GM23338 (cell line): ENCODE results near the gene NEK6. TPM values are rescaled to one million over a fixed set of nuclear protein-coding genes. Genes with fewer than 3 reads are reported as not detected.

Source experiments
- ATAC-seq: fragments of 200-7000 bp; cut with Tn5 transposase; 3 replicates; pipeline ENCODE4 v1.9.1; 2020
- DNase-seq: peaks from one replicate; pipeline ENCODE4 v3.0.0-alpha.2; 2015; ENCODE audit warnings: low spot score
- H2AFZ ChIP-seq: fragments of 200-600 bp; sonication (generic); 2 replicates; pipeline ENCODE4 v1.8.0; 2016; ENCODE audit warnings: antibody characterized with exemption, mild to moderate bottlenecking, moderate library complexity
- H3F3A ChIP-seq: fragments of 200-600 bp; sonication (generic); replicated peaks from 2 replicates; pipeline ENCODE4 v1.8.0; 2017; ENCODE audit warnings: antibody characterized with exemption, mixed run types, low read depth
- H3K27ac ChIP-seq: fragments of 200-600 bp; sonication (generic); 2 replicates; pipeline ENCODE4 v1.6.1; 2016; ENCODE audit warnings: low read depth
- H3K27me3 ChIP-seq: fragments of 200-600 bp; sonication (generic); 2 replicates; pipeline ENCODE4 v1.8.0; 2016; ENCODE audit warnings: mild to moderate bottlenecking, mixed run types, moderate library complexity; ENCODE audit not compliant: insufficient read depth
- H3K36me3 ChIP-seq: fragments of 200-600 bp; sonication (generic); 2 replicates; pipeline ENCODE4 v1.8.0; 2016; ENCODE audit warnings: mild to moderate bottlenecking; ENCODE audit not compliant: insufficient read depth
- H3K4me1 ChIP-seq: fragments of 200-600 bp; sonication (generic); 2 replicates; pipeline ENCODE4 v1.8.0; 2016; ENCODE audit warnings: mild to moderate bottlenecking, moderate library complexity; ENCODE audit not compliant: insufficient read depth
- H3K4me2 ChIP-seq: fragments of 200-600 bp; sonication (generic); 2 replicates; pipeline ENCODE4 v1.7.1; 2017; ENCODE audit warnings: mixed run types
- H3K4me3 ChIP-seq: fragments of 200-600 bp; sonication (generic); 2 replicates; pipeline ENCODE4 v1.6.1; 2016; ENCODE audit warnings: mixed run types
- H3K79me2 ChIP-seq: fragments of 200-600 bp; sonication (generic); replicated peaks from 2 replicates; pipeline ENCODE4 v1.8.0; 2017; ENCODE audit warnings: mild to moderate bottlenecking; ENCODE audit not compliant: insufficient read depth
- H3K9me2 ChIP-seq: fragments of 200-600 bp; sonication (generic); 2 replicates; pipeline ENCODE4 v1.8.0; 2017; ENCODE audit not compliant: insufficient read depth
- H4K20me1 ChIP-seq: fragments of 200-600 bp; sonication (generic); replicated peaks from 2 replicates; pipeline ENCODE4 v1.8.0; 2017; ENCODE audit warnings: mild to moderate bottlenecking; ENCODE audit not compliant: insufficient read depth
- H3K27ac Mint-ChIP-seq: 2 replicates; pipeline ENCODE4 v1.8.0; 2020; ENCODE audit warnings: inconsistent platforms, mild to moderate bottlenecking, moderate library complexity, mixed read lengths
- H3K27me3 Mint-ChIP-seq: 3 replicates; pipeline ENCODE4 v1.8.0; 2022; ENCODE audit warnings: low read depth, mild to moderate bottlenecking, moderate library complexity, mixed read lengths, inconsistent platforms; ENCODE audit not compliant: insufficient read depth, poor library complexity
- H3K36me3 Mint-ChIP-seq: 3 replicates; pipeline ENCODE4 v1.8.0; 2021; ENCODE audit warnings: low read depth, mild to moderate bottlenecking, inconsistent platforms, moderate library complexity, mixed read lengths
- H3K4me1 Mint-ChIP-seq: 3 replicates; pipeline ENCODE4 v1.8.0; 2020; ENCODE audit warnings: mild to moderate bottlenecking, inconsistent platforms, mixed read lengths
- H3K4me3 Mint-ChIP-seq: 3 replicates; pipeline ENCODE4 v1.8.0; 2021; ENCODE audit warnings: moderate library complexity, mild to moderate bottlenecking, inconsistent platforms, mixed read lengths
- H3K9me3 Mint-ChIP-seq: 3 replicates; pipeline ENCODE4 v1.8.0; 2020; ENCODE audit warnings: moderate library complexity, mild to moderate bottlenecking, inconsistent platforms, mixed read lengths
- CREB1 ChIP-seq: fragments of 250-450 bp; sonication (Bioruptor Pico); IDR thresholded peaks from 2 replicates; pipeline ENCODE4 v1.5.0; 2020; ENCODE audit warnings: low read depth, mild to moderate bottlenecking, moderate library complexity
- EZH2 ChIP-seq: fragments of 200-600 bp; sonication (generic); IDR thresholded peaks from one replicate; pipeline ENCODE4 v1.8.0; 2017; ENCODE audit warnings: antibody characterized with exemption, mild to moderate bottlenecking, low read depth; ENCODE audit not compliant: unreplicated experiment
- EZH2phosphoT487 ChIP-seq: fragments of 200-600 bp; sonication (generic); IDR thresholded peaks from one replicate; pipeline ENCODE4 v1.8.1; 2018; ENCODE audit warnings: antibody characterized with exemption; ENCODE audit not compliant: unreplicated experiment
- JUNB ChIP-seq: IDR thresholded peaks from one replicate; pipeline ENCODE4 v1.6.1; 2016; ENCODE audit warnings: antibody characterized with exemption; ENCODE audit not compliant: unreplicated experiment
- NANOG ChIP-seq: IDR thresholded peaks from 2 replicates; pipeline ENCODE4 v1.6.1; 2016; ENCODE audit warnings: antibody characterized with exemption, borderline replicate concordance
- POLR2AphosphoS5 ChIP-seq: IDR thresholded peaks from 2 replicates; pipeline ENCODE4 v1.6.1; 2016; ENCODE audit warnings: antibody characterized with exemption, low read depth
- STAT1 ChIP-seq: IDR thresholded peaks from one replicate; pipeline ENCODE4 v1.6.1; 2016; ENCODE audit warnings: antibody characterized with exemption; ENCODE audit not compliant: unreplicated experiment
- ZNF114 ChIP-seq: fragments of 250-450 bp; sonication (Bioruptor Pico); IDR thresholded peaks from 2 replicates; pipeline ENCODE4 v1.5.0; 2020; ENCODE audit warnings: mild to moderate bottlenecking, moderate library complexity
- ZNF331 ChIP-seq: fragments of 250-450 bp; sonication (Bioruptor Pico); IDR thresholded peaks from 2 replicates; pipeline ENCODE4 v1.5.0; 2020; ENCODE audit warnings: low read depth, mild to moderate bottlenecking, moderate library complexity
- polyA plus RNA-seq: library from polyadenylated mRNA; unstranded; fragments of >200 nt; fragmentation: Nextera tagmentation; extraction: Ambion mirVana; gene quantifications from 2 replicates; pipeline ENCODE4 v1.2.1, GENCODE V29; 2016
- total RNA-seq: library from RNA; depleted of rRNA; stranded (reverse); fragments of >200 nt; shearing (Covaris generic); gene quantifications from 2 replicates; pipeline ENCODE4 v1.2.3, GENCODE V29; 2014
- TF ChIP-seq, protein P1 (sequence below), 2 experiments: fragments of 200-600 bp in 1 of 2; sonication (generic) in 1 of 2; conservative IDR thresholded peaks; 2 replicates each; pipeline versions ENCODE4 v1.5.1 to v1.6.1; 2016 to 2017; ENCODE audit warnings: antibody characterized with exemption in 2 of 2, low read depth in 2 of 2, mild to moderate bottlenecking in 2 of 2, moderate library complexity in 1 of 2
- TF ChIP-seq, protein P2 (sequence below): IDR thresholded peaks from one replicate; pipeline ENCODE4 v1.6.1; 2018; ENCODE audit warnings: antibody characterized with exemption; ENCODE audit not compliant: unreplicated experiment
- TF ChIP-seq, protein P3 (sequence below): fragments of 250-450 bp; sonication (Bioruptor Pico); IDR thresholded peaks from 2 replicates; pipeline ENCODE4 v1.5.0; 2020; ENCODE audit warnings: mild to moderate bottlenecking, moderate library complexity

NEK6 gene
- total and polyA plus RNA-seq, 2 experiments from 2014 or later = 8.1 to 11.2 TPM

DNA sequence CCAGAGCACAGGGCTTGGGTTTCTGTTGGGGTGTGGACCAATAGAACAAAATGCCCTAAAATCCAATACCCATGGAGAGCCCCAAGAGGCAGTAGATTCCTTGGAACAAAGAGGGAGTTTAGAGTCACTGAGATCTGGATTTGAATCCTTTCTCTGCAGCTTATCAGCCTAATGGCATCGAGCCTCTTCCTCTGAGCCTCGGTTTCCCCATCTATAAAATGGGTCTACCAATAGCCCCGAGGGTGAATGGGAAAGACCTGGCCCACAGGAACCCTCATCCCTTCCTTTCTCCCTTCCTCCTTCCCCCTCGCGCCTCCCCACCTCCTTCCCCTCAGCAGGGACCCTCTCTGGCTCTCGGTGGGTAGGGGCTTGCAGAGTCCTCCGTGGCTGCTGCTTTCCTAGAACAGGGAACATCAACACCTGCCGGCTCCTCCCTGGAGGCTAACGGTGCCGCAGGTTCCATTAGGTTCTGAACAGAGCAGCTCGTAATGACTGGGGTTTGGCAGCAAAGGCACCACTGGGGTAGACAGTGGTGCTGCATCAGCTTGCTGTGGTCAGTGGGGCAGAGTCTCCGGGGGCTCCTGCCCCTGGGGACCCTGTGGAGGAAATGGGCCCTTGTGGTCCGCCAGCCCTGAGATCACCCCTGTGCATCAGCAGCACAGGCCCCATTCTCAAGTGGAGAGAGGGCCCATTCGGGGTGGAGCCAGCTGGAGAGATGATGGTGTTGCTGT is 40.3 kb downstream of the NEK6 start:
- Histone ChIP-seq H3K4me3 (no peak overlapping the region), H3K27ac (peak overlapping the region; percentile 63; the same call in 1 of the 2 replicates), H3K79me2 (0 out of 2 replicates have a peak, but pooled peaks cover 3% of the 10 kb centered on the region), H3K36me3 (no peaks in the 10 kb centered on the region), H4K20me1 (no peaks in the 10 kb centered on the region; the same call in 1 of the 2 replicates), H3F3A (no peaks in the 10 kb centered on the region), H3K4me2 (no peak overlapping the region), H3K27me3 (no peaks in the 10 kb centered on the region), H2AFZ (no peak overlapping the region), H3K4me1 (no peaks in the 10 kb centered on the region), H3K9me2 (no peaks in the 10 kb centered on the region)
- TF ChIP-seq JUNB (no peak), POLR2AphosphoS5 (no peak), ZNF114 (CRISPR knock-in tag) (no peak), EZH2 (no peak), NANOG (no peak), CREB1 (CRISPR knock-in tag) (no peak), STAT1 (no peak), ZNF331 (CRISPR knock-in tag) (no peak), EZH2phosphoT487 (no peak)
- TF ChIP-seq, protein P1, sequence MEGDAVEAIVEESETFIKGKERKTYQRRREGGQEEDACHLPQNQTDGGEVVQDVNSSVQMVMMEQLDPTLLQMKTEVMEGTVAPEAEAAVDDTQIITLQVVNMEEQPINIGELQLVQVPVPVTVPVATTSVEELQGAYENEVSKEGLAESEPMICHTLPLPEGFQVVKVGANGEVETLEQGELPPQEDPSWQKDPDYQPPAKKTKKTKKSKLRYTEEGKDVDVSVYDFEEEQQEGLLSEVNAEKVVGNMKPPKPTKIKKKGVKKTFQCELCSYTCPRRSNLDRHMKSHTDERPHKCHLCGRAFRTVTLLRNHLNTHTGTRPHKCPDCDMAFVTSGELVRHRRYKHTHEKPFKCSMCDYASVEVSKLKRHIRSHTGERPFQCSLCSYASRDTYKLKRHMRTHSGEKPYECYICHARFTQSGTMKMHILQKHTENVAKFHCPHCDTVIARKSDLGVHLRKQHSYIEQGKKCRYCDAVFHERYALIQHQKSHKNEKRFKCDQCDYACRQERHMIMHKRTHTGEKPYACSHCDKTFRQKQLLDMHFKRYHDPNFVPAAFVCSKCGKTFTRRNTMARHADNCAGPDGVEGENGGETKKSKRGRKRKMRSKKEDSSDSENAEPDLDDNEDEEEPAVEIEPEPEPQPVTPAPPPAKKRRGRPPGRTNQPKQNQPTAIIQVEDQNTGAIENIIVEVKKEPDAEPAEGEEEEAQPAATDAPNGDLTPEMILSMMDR (conservative IDR thresholded peaks at IDR 0.05; ENCODE audit: low read depth in 2 of 2) = no peak
- TF ChIP-seq, protein P2, sequence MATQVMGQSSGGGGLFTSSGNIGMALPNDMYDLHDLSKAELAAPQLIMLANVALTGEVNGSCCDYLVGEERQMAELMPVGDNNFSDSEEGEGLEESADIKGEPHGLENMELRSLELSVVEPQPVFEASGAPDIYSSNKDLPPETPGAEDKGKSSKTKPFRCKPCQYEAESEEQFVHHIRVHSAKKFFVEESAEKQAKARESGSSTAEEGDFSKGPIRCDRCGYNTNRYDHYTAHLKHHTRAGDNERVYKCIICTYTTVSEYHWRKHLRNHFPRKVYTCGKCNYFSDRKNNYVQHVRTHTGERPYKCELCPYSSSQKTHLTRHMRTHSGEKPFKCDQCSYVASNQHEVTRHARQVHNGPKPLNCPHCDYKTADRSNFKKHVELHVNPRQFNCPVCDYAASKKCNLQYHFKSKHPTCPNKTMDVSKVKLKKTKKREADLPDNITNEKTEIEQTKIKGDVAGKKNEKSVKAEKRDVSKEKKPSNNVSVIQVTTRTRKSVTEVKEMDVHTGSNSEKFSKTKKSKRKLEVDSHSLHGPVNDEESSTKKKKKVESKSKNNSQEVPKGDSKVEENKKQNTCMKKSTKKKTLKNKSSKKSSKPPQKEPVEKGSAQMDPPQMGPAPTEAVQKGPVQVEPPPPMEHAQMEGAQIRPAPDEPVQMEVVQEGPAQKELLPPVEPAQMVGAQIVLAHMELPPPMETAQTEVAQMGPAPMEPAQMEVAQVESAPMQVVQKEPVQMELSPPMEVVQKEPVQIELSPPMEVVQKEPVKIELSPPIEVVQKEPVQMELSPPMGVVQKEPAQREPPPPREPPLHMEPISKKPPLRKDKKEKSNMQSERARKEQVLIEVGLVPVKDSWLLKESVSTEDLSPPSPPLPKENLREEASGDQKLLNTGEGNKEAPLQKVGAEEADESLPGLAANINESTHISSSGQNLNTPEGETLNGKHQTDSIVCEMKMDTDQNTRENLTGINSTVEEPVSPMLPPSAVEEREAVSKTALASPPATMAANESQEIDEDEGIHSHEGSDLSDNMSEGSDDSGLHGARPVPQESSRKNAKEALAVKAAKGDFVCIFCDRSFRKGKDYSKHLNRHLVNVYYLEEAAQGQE = no peak
- TF ChIP-seq, protein P3, sequence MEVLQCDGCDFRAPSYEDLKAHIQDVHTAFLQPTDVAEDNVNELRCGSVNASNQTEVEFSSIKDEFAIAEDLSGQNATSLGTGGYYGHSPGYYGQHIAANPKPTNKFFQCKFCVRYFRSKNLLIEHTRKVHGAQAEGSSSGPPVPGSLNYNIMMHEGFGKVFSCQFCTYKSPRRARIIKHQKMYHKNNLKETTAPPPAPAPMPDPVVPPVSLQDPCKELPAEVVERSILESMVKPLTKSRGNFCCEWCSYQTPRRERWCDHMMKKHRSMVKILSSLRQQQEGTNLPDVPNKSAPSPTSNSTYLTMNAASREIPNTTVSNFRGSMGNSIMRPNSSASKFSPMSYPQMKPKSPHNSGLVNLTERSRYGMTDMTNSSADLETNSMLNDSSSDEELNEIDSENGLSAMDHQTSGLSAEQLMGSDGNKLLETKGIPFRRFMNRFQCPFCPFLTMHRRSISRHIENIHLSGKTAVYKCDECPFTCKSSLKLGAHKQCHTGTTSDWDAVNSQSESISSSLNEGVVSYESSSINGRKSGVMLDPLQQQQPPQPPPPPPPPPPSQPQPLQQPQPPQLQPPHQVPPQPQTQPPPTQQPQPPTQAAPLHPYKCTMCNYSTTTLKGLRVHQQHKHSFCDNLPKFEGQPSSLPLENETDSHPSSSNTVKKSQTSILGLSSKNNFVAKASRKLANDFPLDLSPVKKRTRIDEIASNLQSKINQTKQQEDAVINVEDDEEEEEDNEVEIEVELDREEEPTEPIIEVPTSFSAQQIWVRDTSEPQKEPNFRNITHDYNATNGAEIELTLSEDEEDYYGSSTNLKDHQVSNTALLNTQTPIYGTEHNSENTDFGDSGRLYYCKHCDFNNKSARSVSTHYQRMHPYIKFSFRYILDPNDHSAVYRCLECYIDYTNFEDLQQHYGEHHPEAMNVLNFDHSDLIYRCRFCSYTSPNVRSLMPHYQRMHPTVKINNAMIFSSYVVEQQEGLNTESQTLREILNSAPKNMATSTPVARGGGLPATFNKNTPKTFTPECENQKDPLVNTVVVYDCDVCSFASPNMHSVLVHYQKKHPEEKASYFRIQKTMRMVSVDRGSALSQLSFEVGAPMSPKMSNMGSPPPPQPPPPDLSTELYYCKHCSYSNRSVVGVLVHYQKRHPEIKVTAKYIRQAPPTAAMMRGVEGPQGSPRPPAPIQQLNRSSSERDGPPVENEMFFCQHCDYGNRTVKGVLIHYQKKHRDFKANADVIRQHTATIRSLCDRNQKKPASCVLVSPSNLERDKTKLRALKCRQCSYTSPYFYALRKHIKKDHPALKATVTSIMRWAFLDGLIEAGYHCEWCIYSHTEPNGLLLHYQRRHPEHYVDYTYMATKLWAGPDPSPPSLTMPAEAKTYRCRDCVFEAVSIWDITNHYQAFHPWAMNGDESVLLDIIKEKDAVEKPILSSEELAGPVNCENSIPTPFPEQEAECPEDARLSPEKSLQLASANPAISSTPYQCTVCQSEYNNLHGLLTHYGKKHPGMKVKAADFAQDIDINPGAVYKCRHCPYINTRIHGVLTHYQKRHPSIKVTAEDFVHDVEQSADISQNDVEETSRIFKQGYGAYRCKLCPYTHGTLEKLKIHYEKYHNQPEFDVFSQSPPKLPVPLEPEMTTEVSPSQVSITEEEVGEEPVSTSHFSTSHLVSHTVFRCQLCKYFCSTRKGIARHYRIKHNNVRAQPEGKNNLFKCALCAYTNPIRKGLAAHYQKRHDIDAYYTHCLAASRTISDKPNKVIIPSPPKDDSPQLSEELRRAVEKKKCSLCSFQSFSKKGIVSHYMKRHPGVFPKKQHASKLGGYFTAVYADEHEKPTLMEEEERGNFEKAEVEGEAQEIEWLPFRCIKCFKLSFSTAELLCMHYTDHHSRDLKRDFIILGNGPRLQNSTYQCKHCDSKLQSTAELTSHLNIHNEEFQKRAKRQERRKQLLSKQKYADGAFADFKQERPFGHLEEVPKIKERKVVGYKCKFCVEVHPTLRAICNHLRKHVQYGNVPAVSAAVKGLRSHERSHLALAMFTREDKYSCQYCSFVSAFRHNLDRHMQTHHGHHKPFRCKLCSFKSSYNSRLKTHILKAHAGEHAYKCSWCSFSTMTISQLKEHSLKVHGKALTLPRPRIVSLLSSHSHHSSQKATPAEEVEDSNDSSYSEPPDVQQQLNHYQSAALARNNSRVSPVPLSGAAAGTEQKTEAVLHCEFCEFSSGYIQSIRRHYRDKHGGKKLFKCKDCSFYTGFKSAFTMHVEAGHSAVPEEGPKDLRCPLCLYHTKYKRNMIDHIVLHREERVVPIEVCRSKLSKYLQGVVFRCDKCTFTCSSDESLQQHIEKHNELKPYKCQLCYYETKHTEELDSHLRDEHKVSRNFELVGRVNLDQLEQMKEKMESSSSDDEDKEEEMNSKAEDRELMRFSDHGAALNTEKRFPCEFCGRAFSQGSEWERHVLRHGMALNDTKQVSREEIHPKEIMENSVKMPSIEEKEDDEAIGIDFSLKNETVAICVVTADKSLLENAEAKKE (CRISPR knock-in tag) = no peak
- H3K9me3 Mint-ChIP-seq = no peaks in the 10 kb centered on the region
- peaks cover 19% of the 10 kb centered on the region for H3K4me1 Mint-ChIP-seq
- H3K36me3 Mint-ChIP-seq = no peaks in the 10 kb centered on the region; the same call in 2 of the 3 replicates
- ATAC-seq = no peak
- H3K27me3 Mint-ChIP-seq = peaks cover 13% of the 10 kb centered on the region
- no peak overlapping the region for H3K4me3 Mint-ChIP-seq
- no peak overlapping the region for H3K27ac Mint-ChIP-seq
- no peak for DNase-seq
